Astrocyte (in vitro differentiated cells and primary cell): ENCODE measurements around the gene DCTN5.

Experiments
- CTCF ChIP-seq: IDR thresholded peaks from 2 replicates; pipeline ENCODE4 v1.5.1; 2011; ENCODE audit warnings: low read depth, mild to moderate bottlenecking, inconsistent platforms, low read length, moderate library complexity; ENCODE audit not compliant: insufficient read depth
- EZH2 ChIP-seq: IDR thresholded peaks from 2 replicates; pipeline ENCODE4 v1.6.1; 2012; ENCODE audit warnings: mild to moderate bottlenecking, low read length, inconsistent platforms; ENCODE audit not compliant: insufficient read depth

- no peak for TF ChIP-seq CTCF
- no peak for TF ChIP-seq EZH2
Observed at GRCh38 chr16:23724096-23724784, 83.0 kb downstream of the DCTN5 start.
